Naive thymus-derived CD8-positive, alpha-beta T cell (primary cell): ENCODE data around the gene ZNF22. TPM values are rescaled to one million over a fixed set of nuclear protein-coding genes. Genes with fewer than 3 reads are reported as not detected.

Source experiments
- ATAC-seq, 2 donors: fragments of 150-1000 bp; cut with Tn5 transposase in 1 of 2; sonication (Bioruptor Pico), chemical (Tn5 transposase) in 1 of 2; 1 replicate in 1 of 2; 2 replicates in 1 of 2; pipeline ENCODE4 v1.10.0; 2021; ENCODE audit warnings: mild to moderate bottlenecking in 2 of 2, moderate library complexity in 2 of 2
- POLR2A ChIA-PET: fragments of 350-600 bp; sonication (Branson Sonifier 250); formaldehyde crosslinking; loops from one replicate; lab custom pipeline; 2021; ENCODE audit warnings: antibody characterized with exemption; lab: Charles Lee
- DNase-seq, 10 donors: peaks; one replicate each; pipeline versions ENCODE4 v3.0.0 to v3.0.0-alpha.2; 2020 to 2022
- H3K27ac Mint-ChIP-seq, 10 donors: one replicate each; pipeline ENCODE4 v1.8.0; 2020 to 2022; ENCODE audit warnings: mild to moderate bottlenecking in 10 of 10, mixed read lengths in 10 of 10, moderate library complexity in 4 of 10, inconsistent platforms in 1 of 10
- H3K27me3 Mint-ChIP-seq, 5 donors: one replicate each; pipeline ENCODE4 v1.8.0; 2021 to 2022; ENCODE audit warnings: mixed read lengths in 5 of 5
- H3K36me3 Mint-ChIP-seq, 3 donors: one replicate each; pipeline ENCODE4 v1.8.0; 2020 to 2022; ENCODE audit warnings: mixed read lengths in 3 of 3, mild to moderate bottlenecking in 2 of 3, inconsistent platforms in 1 of 3
- H3K4me1 Mint-ChIP-seq, 4 donors: one replicate each; pipeline ENCODE4 v1.8.0; 2021 to 2022; ENCODE audit warnings: mixed read lengths in 4 of 4
- H3K4me3 Mint-ChIP-seq, 10 donors: one replicate each; pipeline ENCODE4 v1.8.0; 2020 to 2022; ENCODE audit warnings: mild to moderate bottlenecking in 10 of 10, mixed read lengths in 10 of 10, moderate library complexity in 6 of 10, inconsistent platforms in 1 of 10
- H3K9me3 Mint-ChIP-seq, 9 donors: one replicate each; pipeline ENCODE4 v1.8.0; 2020 to 2022; ENCODE audit warnings: mixed read lengths in 9 of 9, mild to moderate bottlenecking in 3 of 9, inconsistent platforms in 1 of 9, moderate library complexity in 1 of 9
- polyA plus RNA-seq, 3 donors: library from polyadenylated mRNA; unstranded; fragments of 300-500 nt; fragmentation: Illumina TruSeq; gene quantifications; one replicate each; pipeline ENCODE4 v1.2.3, GENCODE V29; 2021
- total RNA-seq, 8 experiments: library from RNA in 2 of 8; stranded (reverse) in 2 of 8; gene quantifications; one replicate each; pipeline ENCODE4 v1.2.3 and lab custom pipeline; 2021 to 2026

Gene ZNF22
- total RNA-seq (10 to 100 TPM; 46.3 to 47.0 TPM), polyA plus RNA-seq (10 to 100 TPM; 54.1 to 62.3 (median 58.7) TPM), total RNA-seq (lab: John Stamatoyannopoulos, UW) (41.4 to 98.2 (median 87.7) reads per million in 6 experiments)

DNA sequence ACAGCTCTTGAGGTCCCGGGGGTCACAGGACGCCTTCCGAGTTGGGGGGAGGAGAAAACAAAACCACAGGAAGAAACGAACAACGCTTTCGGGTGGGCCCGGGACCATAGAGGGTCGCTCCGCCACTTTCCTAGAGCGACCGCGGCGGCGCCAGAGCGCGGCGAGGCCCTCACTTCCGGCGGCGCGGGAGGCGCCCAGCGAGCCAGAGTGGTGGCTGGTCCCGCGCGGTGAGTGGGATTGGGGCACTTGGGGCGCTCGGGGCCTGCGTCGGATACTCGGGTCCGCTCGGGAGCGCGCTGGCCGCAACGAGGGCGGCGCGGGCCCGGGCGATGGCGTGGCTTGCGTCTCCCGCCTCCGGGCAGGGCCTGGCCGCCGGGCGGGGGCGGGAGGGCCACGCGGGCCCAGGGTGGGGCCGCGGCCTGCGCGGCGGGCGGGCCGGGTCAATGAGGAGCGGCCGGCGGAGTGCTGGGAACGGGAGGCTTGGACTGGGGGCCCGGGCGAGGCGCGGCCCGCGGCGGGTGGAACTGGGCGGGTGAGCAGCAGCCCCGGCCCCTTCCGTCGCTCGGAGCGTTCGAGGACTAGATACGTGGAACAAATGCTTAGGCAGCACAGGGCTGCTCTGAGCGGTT is at the start of gene ZNF22:
Gene ZNF22, plus strand, starts transcription at position 172 of the 629 bp plus-strand sequence. CDS start 2,446 bp downstream, outside the sequence.
- H3K9me3 Mint-ChIP-seq: peaks cover 0 to 44% (median 15%) of the 10 kb centered on the region in 9 donors
- peak within 1 kb of the TSS; percentile 82 to 96 (median 92) for H3K4me3 Mint-ChIP-seq
- no peaks in the 10 kb centered on the region for H3K27me3 Mint-ChIP-seq
- peak within 1 kb of the TSS; percentile 96 to 99 (median 98) for H3K27ac Mint-ChIP-seq
- DNase-seq (peak; percentile 68 to 90 (median 80)), ATAC-seq (peak; percentile 85 to 87)
- H3K36me3 Mint-ChIP-seq: peaks cover 27 to 41% (median 34%) of the 10 kb centered on the region in 3 donors
- peaks cover 17 to 43% (median 34%) of the 10 kb centered on the region in 4 donors for H3K4me1 Mint-ChIP-seq
- POLR2A ChIA-PET: interaction anchor here (0.6 to 3.1 kb wide), 9 partner anchors 25 to 1593 kb away, joined by 3 to 14 read pairs (median 3); partner anchors contain the start of genes RASSF4 and ZNF239

DNA sequence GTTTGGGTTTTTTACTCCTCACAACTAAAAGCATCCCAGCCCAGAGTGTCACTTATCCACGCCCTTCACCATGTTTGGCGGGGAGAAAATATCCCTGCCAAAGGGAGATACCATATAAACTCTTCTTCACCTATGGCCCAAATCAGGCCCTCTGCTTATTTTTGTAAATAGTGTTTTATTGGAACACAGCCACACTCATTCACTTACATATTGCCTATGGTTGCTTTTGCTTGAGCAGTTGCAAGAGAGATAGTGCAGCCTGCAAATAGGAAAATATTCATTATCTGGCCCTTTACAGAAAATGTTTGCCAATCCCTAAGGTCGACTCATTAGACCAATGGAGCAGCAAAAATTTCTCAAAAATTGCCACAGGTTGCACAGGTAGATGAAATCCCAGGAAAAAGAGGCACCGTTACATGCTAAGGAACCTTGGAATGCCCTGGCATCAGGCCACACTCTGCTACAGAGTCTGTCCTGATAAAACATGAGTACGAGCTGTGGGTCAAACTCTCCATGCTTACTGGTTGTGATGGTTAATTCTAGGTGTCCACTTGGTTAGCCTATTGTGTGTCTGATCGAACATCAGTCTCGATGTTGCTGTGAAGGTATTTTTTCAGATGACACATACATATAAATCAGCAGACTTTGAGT is 49.0 kb upstream of the ZNF22 start:
- Mint-ChIP-seq H3K9me3 (no peaks in the 10 kb centered on the region), H3K4me3 (no peak overlapping the region), H3K4me1 (peaks cover 6 to 36% (median 11%) of the 10 kb centered on the region in 4 donors), H3K27me3 (no peaks in the 10 kb centered on the region), H3K36me3 (peaks cover 0 to 22% (median 8%) of the 10 kb centered on the region in 3 donors), H3K27ac (no peak overlapping the region)
- DNase-seq (no peak), ATAC-seq (no peak)
- POLR2A ChIA-PET: no interaction called here

DNA sequence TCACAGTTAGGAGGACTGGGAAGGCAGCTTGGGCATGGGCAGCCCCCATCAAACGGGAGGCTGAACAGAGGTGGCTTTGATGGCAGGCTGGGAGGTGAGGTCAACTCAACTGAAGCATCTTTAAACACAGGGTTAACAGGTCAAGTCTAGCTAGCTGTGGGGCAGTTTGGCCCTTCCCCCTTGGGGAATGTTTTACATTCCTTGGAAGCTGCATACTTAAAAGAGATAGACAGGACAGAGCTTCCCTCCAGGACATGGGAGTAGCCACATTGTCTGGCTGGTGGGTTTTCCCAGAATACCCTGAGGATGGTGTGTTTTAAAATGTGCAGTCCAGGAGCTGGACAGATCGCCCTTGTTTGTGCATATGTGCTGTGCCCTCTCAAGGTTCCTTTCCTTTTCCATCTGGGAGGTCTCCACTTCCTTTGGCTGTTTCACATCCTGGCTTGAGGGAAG is 47.9 kb upstream of the ZNF22 start:
- POLR2A ChIA-PET: no interaction called here
- no peaks in the 10 kb centered on the region for H3K27me3 Mint-ChIP-seq
- H3K27ac Mint-ChIP-seq: peak overlapping the region in 2 of 10 donors; percentile 16 to 38
- peaks cover 0 to 27% (median 11%) of the 10 kb centered on the region in 3 donors for H3K36me3 Mint-ChIP-seq
- DNase-seq: no peak
- peaks cover 0 to 3% (median 0%) of the 10 kb centered on the region in 9 donors for H3K9me3 Mint-ChIP-seq
- H3K4me3 Mint-ChIP-seq: no peak overlapping the region
- H3K4me1 Mint-ChIP-seq: peaks cover 14 to 34% (median 18%) of the 10 kb centered on the region in 4 donors
- no peak for ATAC-seq

DNA sequence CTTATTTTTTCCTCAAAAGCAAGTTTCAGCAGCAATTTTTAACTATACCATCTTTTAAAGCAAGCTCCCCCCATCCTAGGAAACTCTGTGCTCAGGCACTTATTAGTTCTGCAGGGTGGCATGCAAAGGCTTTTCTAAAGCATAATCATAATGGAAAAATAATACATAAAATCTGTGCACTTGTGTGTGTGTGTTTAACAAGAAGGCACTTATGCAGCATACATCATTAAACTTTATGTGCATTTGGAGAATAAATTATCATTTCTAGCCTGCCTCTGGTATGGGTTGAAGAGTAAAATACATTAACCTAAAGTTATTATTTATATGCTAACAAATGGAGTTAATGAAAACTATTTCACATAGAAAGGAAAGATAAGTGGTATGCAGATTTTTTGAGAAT is 46.7 kb upstream of the ZNF22 start:
- POLR2A ChIA-PET: no interaction called here
- H3K4me3 Mint-ChIP-seq: no peak overlapping the region

DNA sequence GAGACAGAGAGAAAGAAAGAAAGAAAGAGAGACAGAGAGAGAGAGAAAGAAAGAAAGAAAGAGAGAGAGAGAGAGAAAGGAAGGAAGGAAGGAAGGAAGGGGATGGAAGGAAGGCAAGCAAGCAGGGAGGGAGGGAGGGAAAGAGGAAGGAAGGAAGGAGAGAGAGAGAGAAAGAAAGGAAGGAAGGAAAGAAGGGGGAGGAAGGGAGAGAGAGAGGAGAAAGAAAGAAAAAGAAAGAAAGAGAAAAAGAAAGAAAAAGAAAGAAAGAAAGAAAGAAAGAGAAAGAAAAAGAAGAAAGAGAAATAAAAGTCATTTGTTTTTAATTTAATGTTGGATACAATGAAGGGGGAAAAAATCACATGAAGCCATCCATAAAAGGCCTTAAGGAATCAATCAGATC is 45.8 kb upstream of the ZNF22 start:
- Mint-ChIP-seq H3K36me3 (peaks cover 0 to 27% (median 11%) of the 10 kb centered on the region in 3 donors), H3K9me3 (peaks cover 0 to 3% (median 0%) of the 10 kb centered on the region in 9 donors), H3K4me1 (peaks cover 18 to 34% (median 29%) of the 10 kb centered on the region in 4 donors), H3K27me3 (no peaks in the 10 kb centered on the region), H3K27ac (peak overlapping the region in 4 of 10 donors; percentile 52 to 93 (median 76)), H3K4me3 (peak overlapping the region in 1 of 10 donors; percentile 66)
- no peak for ATAC-seq
- DNase-seq: no peak
- POLR2A ChIA-PET: no interaction called here

More for the DNA sequence above, 46.7 kb upstream of the ZNF22 start:
- no peaks in the 10 kb centered on the region for H3K27me3 Mint-ChIP-seq
- DNase-seq (no peak), ATAC-seq (no peak)
- peaks cover 0 to 27% (median 11%) of the 10 kb centered on the region in 3 donors for H3K36me3 Mint-ChIP-seq
- peaks cover 0 to 3% (median 0%) of the 10 kb centered on the region in 9 donors for H3K9me3 Mint-ChIP-seq
- H3K4me1 Mint-ChIP-seq: peaks cover 18 to 34% (median 31%) of the 10 kb centered on the region in 4 donors
- peak overlapping the region in 1 of 10 donors; percentile 93 for H3K27ac Mint-ChIP-seq

DNA sequence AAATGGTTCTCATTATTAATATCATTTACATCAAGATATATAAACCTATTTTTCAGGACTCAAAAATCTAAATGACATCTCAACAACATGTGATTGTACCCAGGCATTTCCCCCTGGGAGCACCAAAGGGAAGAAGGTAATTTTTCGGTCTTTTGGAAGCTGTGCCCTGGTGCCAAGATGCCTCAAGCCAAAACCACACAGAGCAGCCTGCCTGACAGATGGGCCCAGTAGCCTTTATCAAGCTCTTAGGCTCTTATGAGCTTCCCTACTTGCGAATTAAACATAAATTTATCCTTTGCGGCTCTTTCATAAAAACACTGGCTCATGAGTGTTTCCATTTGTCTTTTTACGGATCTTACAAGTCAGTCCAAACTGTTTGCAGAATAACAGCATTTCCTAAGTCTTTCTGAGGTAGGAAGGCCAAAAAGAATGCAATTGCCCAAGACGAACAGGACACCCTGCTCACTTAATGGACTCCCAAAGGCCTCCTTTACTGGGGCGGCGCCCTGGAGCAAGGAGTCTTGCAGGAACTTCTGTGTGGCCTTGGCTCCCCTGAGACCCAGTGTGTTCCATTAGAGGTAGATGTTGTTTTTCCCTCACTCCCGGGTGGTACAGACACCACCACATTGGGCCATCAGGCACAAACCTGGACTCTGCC is 45.2 kb upstream of the ZNF22 start:
- POLR2A ChIA-PET: no interaction called here
- ATAC-seq (no peak), DNase-seq (no peak)
- peak overlapping the region in 1 of 10 donors; percentile 10 for H3K4me3 Mint-ChIP-seq
- H3K27me3 Mint-ChIP-seq: no peaks in the 10 kb centered on the region
- H3K9me3 Mint-ChIP-seq: peaks cover 0 to 3% (median 0%) of the 10 kb centered on the region in 9 donors
- peaks cover 0 to 27% (median 11%) of the 10 kb centered on the region in 3 donors for H3K36me3 Mint-ChIP-seq
- peaks cover 19 to 38% (median 34%) of the 10 kb centered on the region in 4 donors for H3K4me1 Mint-ChIP-seq
- H3K27ac Mint-ChIP-seq: peak overlapping the region in 1 of 10 donors; percentile 21

DNA sequence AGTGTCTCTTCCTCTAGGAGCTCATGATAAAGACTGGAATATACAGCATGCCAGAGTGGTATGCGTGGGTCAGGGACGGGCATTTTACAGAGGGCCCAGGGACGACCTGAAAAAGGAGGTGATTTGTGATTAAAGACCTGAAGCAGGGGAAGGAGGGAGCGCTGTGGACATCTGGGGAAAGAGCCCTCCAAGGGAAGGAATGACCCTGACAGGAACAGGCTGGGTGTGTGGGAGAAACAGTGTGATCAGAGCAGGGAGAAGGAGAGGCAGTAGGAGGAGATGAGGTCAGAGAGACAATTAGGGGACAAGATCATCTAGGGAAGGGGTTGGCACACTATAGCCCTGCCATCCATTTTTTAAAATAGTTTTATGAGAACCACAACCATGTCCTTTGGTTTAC is 44.5 kb upstream of the ZNF22 start:
- no peak for ATAC-seq
- POLR2A ChIA-PET: interaction anchor here (3.7 kb wide), 1 partner anchor 44 kb away, joined by 14 read pairs; the partner anchor contains the start of gene ZNF22
- no peak overlapping the region for H3K27ac Mint-ChIP-seq
- peak overlapping the region in 2 of 10 donors; percentile 36 to 46 for H3K4me3 Mint-ChIP-seq
- H3K4me1 Mint-ChIP-seq: peaks cover 18 to 41% (median 38%) of the 10 kb centered on the region in 4 donors
- peaks cover 0 to 3% (median 0%) of the 10 kb centered on the region in 9 donors for H3K9me3 Mint-ChIP-seq
- H3K36me3 Mint-ChIP-seq: peaks cover 0 to 27% (median 11%) of the 10 kb centered on the region in 3 donors
- no peaks in the 10 kb centered on the region for H3K27me3 Mint-ChIP-seq
- DNase-seq: no peak

DNA sequence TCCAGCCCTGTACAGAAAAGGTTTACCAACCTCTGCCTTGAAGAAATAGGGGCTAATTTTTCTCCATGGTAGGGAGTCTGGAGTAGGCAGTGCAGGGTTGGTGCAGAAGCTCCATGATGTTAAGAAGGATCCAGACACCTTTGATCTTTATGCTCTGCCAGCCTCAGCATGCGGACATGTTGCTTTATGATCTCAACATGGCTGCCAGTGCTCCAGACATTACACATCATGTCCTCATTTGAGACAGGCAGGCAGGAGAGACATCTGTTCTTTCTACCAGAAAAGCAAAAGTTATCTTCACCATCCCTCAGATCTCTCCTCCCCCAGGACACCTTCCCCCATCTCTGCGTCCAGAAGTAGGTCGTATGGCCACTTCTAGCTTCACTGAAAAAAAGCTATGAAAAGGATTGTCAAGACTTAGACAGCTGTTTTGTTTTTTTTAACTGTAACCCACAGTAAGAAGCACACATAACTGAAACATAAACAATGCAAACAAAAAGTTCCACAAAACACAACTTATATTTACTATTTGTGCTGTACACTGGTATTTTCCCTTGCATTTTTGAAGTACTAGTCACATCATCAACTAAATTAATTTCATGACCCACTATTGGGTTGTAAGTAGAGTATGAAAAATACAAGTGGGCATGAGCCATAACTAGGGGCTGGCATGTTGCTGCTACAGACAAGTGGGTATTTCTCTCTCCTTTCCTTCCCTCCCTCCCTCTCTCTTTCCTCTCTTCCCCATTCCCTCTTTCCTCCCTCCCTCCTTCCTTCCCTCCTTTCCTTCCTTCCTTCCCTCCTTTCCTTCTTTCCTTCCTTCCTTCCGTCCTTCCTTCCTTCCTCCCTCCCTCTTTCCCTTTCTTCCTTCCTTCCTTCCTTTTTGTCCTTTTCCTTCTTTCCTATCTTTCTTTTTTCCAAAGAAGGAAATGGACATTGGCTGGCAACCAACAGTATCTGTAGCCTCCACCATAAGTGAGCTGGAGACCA is 43.7 kb upstream of the ZNF22 start:
- Mint-ChIP-seq H3K27me3 (no peaks in the 10 kb centered on the region), H3K4me3 (peak overlapping the region in 4 of 10 donors; percentile 26 to 89 (median 84)), H3K9me3 (peaks cover 0 to 3% (median 0%) of the 10 kb centered on the region in 9 donors), H3K4me1 (peaks cover 18 to 42% (median 40%) of the 10 kb centered on the region in 4 donors), H3K36me3 (peaks cover 0 to 27% (median 11%) of the 10 kb centered on the region in 3 donors), H3K27ac (peak overlapping the region in 2 of 10 donors; percentile 7 to 18)
- ATAC-seq (no peak), DNase-seq (no peak)
- POLR2A ChIA-PET: interaction anchor here (3.7 kb wide), 1 partner anchor 43 kb away, joined by 14 read pairs; the partner anchor contains the start of gene ZNF22

DNA sequence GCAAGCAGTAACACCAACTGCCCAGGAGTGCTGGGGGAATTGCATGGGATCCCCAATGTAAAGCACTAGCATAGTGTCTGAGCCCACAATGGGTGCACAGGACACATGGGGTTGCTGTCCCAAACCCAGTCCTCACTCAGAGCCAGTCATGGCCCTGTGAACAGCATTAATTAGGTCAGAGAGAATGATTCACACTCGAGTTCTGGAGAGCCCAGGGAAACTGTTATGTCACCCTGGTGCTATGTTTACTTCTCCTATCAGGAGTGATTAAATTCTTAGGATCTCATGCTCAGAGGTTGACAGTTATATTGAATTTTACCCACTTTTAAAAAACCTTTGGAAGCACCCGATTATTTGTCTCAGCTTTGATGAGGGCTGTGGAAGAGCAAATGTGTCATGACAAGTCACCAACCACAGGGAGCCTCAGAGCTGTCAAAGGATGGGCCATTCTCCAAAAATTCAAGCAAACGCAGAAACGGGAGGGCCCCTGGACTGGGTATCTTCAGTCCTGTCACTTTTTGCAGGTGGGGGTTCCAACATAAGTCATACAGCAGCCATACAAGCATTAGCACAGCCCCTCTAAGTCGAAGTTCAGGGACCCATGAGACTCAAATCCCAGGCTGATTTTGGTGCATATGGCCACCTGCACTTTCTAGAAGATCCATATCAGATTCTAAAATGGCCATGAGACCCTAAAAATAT is 42.4 kb upstream of the ZNF22 start:
- DNase-seq (no peak), ATAC-seq (no peak)
- Mint-ChIP-seq H3K4me1 (peaks cover 20 to 51% (median 40%) of the 10 kb centered on the region in 4 donors), H3K27me3 (peaks cover 0 to 9% (median 0%) of the 10 kb centered on the region in 5 donors), H3K4me3 (peak overlapping the region; percentile 83 to 92 (median 88)), H3K36me3 (peaks cover 0 to 24% (median 11%) of the 10 kb centered on the region in 3 donors), H3K9me3 (peaks cover 0 to 3% (median 0%) of the 10 kb centered on the region in 9 donors), H3K27ac (peak overlapping the region in 8 of 10 donors; percentile 19 to 91 (median 90))
- POLR2A ChIA-PET: interaction anchor here (1.4 to 3.7 kb wide), 3 partner anchors 42 to 79 kb away, joined by 5 to 14 read pairs (median 7); partner anchors contain the start of gene ZNF22

DNA sequence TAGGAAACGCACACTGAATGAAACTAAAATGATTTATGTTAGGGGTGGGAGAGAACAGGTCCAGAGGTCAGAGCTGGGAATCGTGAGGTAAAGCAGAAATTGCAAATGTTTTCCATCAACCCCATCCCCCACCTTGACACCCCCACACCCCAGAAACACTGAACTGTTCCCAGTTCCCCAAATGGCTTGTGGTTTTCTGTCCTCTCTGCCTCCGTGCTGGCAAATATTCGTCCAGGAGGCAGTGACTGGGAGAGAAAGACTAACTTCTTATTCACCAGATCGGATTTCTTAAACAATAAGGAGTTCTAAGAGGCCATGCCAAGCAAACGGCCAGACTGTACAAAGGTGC is 41.9 kb upstream of the ZNF22 start:
- Mint-ChIP-seq H3K9me3 (peaks cover 0 to 3% (median 0%) of the 10 kb centered on the region in 9 donors), H3K4me1 (peaks cover 20 to 56% (median 40%) of the 10 kb centered on the region in 4 donors), H3K36me3 (peaks cover 0 to 23% (median 13%) of the 10 kb centered on the region in 3 donors), H3K27ac (peak overlapping the region; percentile 48 to 91 (median 86)), H3K4me3 (peak overlapping the region; percentile 83 to 92 (median 88)), H3K27me3 (peaks cover 0 to 9% (median 0%) of the 10 kb centered on the region in 5 donors)
- POLR2A ChIA-PET: interaction anchor here (1.0 to 3.7 kb wide), 4 partner anchors 9 to 80 kb away, joined by 3 to 14 read pairs (median 6); partner anchors contain the start of gene ZNF22
- DNase-seq: peak in 1 of 10 donors; percentile 18
- ATAC-seq: no peak
